HepG2 (cell line): ENCODE measurements around the gene GK. TPM values are rescaled to one million over a fixed set of nuclear protein-coding genes. Genes with fewer than 3 reads are reported as not detected.

ENCODE experiments used
- POLR2A ChIP-seq, 2 experiments: IDR thresholded peaks; 2 replicates each; pipeline ENCODE4 v1.6.1; 2011; ENCODE audit warnings: low read depth in 2 of 2, low read length in 2 of 2, mild to moderate bottlenecking in 1 of 2, moderate library complexity in 1 of 2; ENCODE audit not compliant: insufficient read depth in 1 of 2
- RXRA ChIP-seq: sonication (generic); formaldehyde crosslinking; IDR thresholded peaks from 2 replicates; pipeline ENCODE4 v1.5.1; 2020; ENCODE audit warnings: missing genetic modification reagents
- SALL2 ChIP-seq: sonication (generic); formaldehyde crosslinking; IDR thresholded peaks from 2 replicates; pipeline ENCODE4 v1.8.1; 2023; ENCODE audit warnings: mild to moderate bottlenecking, missing genetic modification reagents, inconsistent platforms
- SP5 ChIP-seq: IDR thresholded peaks from 2 replicates; pipeline ENCODE4 v1.6.1; 2016; ENCODE audit warnings: low read depth, borderline replicate concordance
- TCF12 ChIP-seq, 2 experiments: fragments of 450-650 bp in 1 of 2; sonication (generic) in 1 of 2; formaldehyde crosslinking in 1 of 2; IDR thresholded peaks; 2 replicates each; pipeline versions ENCODE4 v1.6.1 to v1.8.0; 2017 to 2022; ENCODE audit warnings: antibody characterized with exemption in 1 of 2, mild to moderate bottlenecking in 1 of 2, missing genetic modification reagents in 1 of 2, moderate library complexity in 1 of 2
- polyA plus RNA-seq, 8 experiments: library from polyadenylated mRNA; depleted of rRNA in 3 of 8; stranded (reverse) in 7 of 8; unstranded in 1 of 8; fragments of >200 nt; fragmentation: Illumina TruSeq in 4 of 8; extraction: Trizol in 4 of 8; gene quantifications; 2 replicates each; pipeline versions ENCODE4 v1.2.1 to v1.2.3, GENCODE V29; 2011 to 2016; ENCODE audit warnings: low read depth in 4 of 8, missing spikeins in 1 of 8, mixed read lengths in 1 of 8; ENCODE audit not compliant: insufficient read depth in 1 of 8
- total RNA-seq, 5 experiments: library from RNA; depleted of rRNA; stranded (reverse); fragments of >200 nt; fragmentation: Illumina TruSeq; extraction: Trizol; gene quantifications; 2 replicates each; pipeline ENCODE4 v1.2.3, GENCODE V29; 2016; ENCODE audit warnings: low read depth in 1 of 5
- TF ChIP-seq, protein P1 (sequence below): sonication (generic); formaldehyde crosslinking; IDR thresholded peaks from 2 replicates; pipeline ENCODE4 v1.5.0; 2020; ENCODE audit warnings: mild to moderate bottlenecking, missing genetic modification reagents, borderline replicate concordance
- TF ChIP-seq, protein P2 (sequence below): sonication (generic); formaldehyde crosslinking; IDR thresholded peaks from 2 replicates; pipeline ENCODE4 v1.5.1; 2020; ENCODE audit warnings: missing genetic modification reagents, mild to moderate bottlenecking, borderline replicate concordance
- TF ChIP-seq, protein P3 (sequence below): sonication (generic); formaldehyde crosslinking; IDR thresholded peaks from 2 replicates; pipeline ENCODE4 v1.5.0; 2020; ENCODE audit warnings: mild to moderate bottlenecking, missing genetic modification reagents, moderate library complexity
- TF ChIP-seq, protein P4 (sequence below): sonication (generic); formaldehyde crosslinking; IDR thresholded peaks from 2 replicates; pipeline ENCODE4 v1.9.0; 2021; ENCODE audit warnings: mild to moderate bottlenecking, missing genetic modification reagents

The GK gene
- total and polyA plus RNA-seq, 2 of the 13 experiments (the other 11 are each of a cell fraction or from before 2014, with no cell fraction given), result 64.2 to 265 TPM

DNA sequence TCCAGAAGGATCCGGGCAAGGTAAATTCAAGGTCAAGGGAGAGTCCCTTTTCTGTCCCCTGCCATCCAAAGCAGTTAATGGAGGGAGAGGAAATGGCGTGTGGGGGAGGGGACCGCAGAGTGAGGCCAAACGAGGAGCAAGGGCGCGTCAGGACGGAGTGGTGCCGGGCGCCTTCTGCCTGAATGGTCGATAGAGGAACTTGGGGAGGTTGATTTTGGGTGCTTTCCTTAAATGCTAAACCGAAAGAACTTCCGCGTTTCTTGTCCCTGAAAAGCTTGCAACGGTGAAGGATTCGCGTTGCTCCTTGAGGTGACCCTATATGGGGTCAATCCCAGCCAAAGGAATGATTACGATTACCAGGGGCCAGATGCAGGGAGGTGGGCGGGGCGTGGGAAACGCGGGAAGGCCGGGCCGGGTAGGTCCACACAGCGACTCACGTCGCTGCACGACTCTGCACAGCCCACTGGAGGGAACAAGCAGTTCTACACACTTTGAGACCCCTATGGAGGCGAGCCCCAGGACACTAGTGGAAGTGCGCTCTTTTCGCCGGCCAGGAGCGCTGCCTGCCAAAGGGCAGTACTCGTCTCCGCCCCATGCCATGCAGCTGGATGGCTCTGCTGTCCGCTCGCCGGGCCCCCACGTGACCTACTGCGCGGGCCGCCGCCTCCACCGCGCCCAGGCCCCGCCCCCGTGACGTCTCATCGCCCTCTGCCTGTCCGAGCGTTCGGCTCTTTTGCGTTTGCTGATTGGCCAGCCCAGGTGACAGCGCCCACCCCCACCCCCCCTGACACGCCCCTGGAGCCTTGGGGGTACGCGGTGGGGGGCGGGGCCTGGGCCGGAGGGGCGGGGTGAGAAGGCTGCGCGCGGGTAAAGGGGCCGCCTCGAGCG, 452 bp upstream of the GK start (continued):
- TF ChIP-seq, protein P1, sequence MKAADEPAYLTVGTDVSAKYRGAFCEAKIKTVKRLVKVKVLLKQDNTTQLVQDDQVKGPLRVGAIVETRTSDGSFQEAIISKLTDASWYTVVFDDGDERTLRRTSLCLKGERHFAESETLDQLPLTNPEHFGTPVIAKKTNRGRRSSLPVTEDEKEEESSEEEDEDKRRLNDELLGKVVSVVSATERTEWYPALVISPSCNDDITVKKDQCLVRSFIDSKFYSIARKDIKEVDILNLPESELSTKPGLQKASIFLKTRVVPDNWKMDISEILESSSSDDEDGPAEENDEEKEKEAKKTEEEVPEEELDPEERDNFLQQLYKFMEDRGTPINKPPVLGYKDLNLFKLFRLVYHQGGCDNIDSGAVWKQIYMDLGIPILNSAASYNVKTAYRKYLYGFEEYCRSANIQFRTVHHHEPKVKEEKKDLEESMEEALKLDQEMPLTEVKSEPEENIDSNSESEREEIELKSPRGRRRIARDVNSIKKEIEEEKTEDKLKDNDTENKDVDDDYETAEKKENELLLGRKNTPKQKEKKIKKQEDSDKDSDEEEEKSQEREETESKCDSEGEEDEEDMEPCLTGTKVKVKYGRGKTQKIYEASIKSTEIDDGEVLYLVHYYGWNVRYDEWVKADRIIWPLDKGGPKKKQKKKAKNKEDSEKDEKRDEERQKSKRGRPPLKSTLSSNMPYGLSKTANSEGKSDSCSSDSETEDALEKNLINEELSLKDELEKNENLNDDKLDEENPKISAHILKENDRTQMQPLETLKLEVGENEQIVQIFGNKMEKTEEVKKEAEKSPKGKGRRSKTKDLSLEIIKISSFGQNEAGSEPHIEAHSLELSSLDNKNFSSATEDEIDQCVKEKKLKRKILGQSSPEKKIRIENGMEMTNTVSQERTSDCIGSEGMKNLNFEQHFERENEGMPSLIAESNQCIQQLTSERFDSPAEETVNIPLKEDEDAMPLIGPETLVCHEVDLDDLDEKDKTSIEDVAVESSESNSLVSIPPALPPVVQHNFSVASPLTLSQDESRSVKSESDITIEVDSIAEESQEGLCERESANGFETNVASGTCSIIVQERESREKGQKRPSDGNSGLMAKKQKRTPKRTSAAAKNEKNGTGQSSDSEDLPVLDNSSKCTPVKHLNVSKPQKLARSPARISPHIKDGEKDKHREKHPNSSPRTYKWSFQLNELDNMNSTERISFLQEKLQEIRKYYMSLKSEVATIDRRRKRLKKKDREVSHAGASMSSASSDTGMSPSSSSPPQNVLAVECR (CRISPR knock-in tag), result peak; percentile 90
- TF ChIP-seq RXRA, result peak; percentile 67; the same call in 1 of the 2 replicates
- TF ChIP-seq POLR2A (IDR thresholded peaks at IDR 0.05; ENCODE audit: insufficient read depth in 1 of 2, low read depth in 2 of 2, low read length in 2 of 2), result peak in 1 of 2 experiments; percentile 84; a peak in 3 of 4 replicates
- TF ChIP-seq TCF12 (IDR thresholded peaks at IDR 0.05), result no peak
- no peak for TF ChIP-seq TCF12 (CRISPR knock-in tag; IDR thresholded peaks at IDR 0.05)
- TF ChIP-seq, protein P2, sequence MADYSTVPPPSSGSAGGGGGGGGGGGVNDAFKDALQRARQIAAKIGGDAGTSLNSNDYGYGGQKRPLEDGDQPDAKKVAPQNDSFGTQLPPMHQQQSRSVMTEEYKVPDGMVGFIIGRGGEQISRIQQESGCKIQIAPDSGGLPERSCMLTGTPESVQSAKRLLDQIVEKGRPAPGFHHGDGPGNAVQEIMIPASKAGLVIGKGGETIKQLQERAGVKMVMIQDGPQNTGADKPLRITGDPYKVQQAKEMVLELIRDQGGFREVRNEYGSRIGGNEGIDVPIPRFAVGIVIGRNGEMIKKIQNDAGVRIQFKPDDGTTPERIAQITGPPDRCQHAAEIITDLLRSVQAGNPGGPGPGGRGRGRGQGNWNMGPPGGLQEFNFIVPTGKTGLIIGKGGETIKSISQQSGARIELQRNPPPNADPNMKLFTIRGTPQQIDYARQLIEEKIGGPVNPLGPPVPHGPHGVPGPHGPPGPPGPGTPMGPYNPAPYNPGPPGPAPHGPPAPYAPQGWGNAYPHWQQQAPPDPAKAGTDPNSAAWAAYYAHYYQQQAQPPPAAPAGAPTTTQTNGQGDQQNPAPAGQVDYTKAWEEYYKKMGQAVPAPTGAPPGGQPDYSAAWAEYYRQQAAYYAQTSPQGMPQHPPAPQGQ (CRISPR knock-in tag), result no peak
- TF ChIP-seq, protein P3, sequence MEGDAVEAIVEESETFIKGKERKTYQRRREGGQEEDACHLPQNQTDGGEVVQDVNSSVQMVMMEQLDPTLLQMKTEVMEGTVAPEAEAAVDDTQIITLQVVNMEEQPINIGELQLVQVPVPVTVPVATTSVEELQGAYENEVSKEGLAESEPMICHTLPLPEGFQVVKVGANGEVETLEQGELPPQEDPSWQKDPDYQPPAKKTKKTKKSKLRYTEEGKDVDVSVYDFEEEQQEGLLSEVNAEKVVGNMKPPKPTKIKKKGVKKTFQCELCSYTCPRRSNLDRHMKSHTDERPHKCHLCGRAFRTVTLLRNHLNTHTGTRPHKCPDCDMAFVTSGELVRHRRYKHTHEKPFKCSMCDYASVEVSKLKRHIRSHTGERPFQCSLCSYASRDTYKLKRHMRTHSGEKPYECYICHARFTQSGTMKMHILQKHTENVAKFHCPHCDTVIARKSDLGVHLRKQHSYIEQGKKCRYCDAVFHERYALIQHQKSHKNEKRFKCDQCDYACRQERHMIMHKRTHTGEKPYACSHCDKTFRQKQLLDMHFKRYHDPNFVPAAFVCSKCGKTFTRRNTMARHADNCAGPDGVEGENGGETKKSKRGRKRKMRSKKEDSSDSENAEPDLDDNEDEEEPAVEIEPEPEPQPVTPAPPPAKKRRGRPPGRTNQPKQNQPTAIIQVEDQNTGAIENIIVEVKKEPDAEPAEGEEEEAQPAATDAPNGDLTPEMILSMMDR (CRISPR knock-in tag), result no peak
- TF ChIP-seq SALL2 (CRISPR knock-in tag), result no peak
- TF ChIP-seq, protein P4, sequence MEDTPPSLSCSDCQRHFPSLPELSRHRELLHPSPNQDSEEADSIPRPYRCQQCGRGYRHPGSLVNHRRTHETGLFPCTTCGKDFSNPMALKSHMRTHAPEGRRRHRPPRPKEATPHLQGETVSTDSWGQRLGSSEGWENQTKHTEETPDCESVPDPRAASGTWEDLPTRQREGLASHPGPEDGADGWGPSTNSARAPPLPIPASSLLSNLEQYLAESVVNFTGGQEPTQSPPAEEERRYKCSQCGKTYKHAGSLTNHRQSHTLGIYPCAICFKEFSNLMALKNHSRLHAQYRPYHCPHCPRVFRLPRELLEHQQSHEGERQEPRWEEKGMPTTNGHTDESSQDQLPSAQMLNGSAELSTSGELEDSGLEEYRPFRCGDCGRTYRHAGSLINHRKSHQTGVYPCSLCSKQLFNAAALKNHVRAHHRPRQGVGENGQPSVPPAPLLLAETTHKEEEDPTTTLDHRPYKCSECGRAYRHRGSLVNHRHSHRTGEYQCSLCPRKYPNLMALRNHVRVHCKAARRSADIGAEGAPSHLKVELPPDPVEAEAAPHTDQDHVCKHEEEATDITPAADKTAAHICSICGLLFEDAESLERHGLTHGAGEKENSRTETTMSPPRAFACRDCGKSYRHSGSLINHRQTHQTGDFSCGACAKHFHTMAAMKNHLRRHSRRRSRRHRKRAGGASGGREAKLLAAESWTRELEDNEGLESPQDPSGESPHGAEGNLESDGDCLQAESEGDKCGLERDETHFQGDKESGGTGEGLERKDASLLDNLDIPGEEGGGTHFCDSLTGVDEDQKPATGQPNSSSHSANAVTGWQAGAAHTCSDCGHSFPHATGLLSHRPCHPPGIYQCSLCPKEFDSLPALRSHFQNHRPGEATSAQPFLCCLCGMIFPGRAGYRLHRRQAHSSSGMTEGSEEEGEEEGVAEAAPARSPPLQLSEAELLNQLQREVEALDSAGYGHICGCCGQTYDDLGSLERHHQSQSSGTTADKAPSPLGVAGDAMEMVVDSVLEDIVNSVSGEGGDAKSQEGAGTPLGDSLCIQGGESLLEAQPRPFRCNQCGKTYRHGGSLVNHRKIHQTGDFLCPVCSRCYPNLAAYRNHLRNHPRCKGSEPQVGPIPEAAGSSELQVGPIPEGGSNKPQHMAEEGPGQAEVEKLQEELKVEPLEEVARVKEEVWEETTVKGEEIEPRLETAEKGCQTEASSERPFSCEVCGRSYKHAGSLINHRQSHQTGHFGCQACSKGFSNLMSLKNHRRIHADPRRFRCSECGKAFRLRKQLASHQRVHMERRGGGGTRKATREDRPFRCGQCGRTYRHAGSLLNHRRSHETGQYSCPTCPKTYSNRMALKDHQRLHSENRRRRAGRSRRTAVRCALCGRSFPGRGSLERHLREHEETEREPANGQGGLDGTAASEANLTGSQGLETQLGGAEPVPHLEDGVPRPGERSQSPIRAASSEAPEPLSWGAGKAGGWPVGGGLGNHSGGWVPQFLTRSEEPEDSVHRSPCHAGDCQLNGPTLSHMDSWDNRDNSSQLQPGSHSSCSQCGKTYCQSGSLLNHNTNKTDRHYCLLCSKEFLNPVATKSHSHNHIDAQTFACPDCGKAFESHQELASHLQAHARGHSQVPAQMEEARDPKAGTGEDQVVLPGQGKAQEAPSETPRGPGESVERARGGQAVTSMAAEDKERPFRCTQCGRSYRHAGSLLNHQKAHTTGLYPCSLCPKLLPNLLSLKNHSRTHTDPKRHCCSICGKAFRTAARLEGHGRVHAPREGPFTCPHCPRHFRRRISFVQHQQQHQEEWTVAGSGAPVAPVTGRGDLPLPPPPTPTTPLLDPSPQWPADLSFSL (CRISPR knock-in tag), result no peak
- TF ChIP-seq SP5 (CRISPR knock-in tag), result peak; percentile 15; the same call in 1 of the 2 replicates
